Body of pancreas (tissue), 4 donors: ENCODE data around the gene RBMS1. TPM values are rescaled to one million over a fixed set of nuclear protein-coding genes. Genes with fewer than 3 reads are reported as not detected.

ENCODE experiments used
- ATAC-seq: fragments of 150-250 bp; one replicate; pipeline ENCODE4 v1.9.1; 2016
- DNase-seq, 4 donors: peaks; one replicate each; pipeline ENCODE4 v3.0.0-alpha.2; 2019
- H3K27ac ChIP-seq, 4 donors: fragments of 200-600 bp; sonication (generic); 1 replicate in 3 of 4; 2 replicates in 1 of 4; pipeline versions ENCODE4 v1.5.1 to v1.6.1; 2016 to 2019; ENCODE audit warnings: mild to moderate bottlenecking in 1 of 4, mixed read lengths in 1 of 4, moderate library complexity in 1 of 4
- H3K27me3 ChIP-seq, 2 donors: fragments of 200-600 bp; sonication (generic); one replicate each; pipeline ENCODE4 v1.6.0; 2016; ENCODE audit warnings: mild to moderate bottlenecking in 1 of 2
- H3K36me3 ChIP-seq, 2 donors: fragments of 200-600 bp; sonication (generic); replicated peaks in 1 of 2; 2 replicates each; pipeline ENCODE4 v1.5.1; 2016; ENCODE audit warnings: low read depth in 2 of 2; ENCODE audit not compliant: insufficient read depth in 1 of 2
- H3K4me1 ChIP-seq: fragments of 200-600 bp; sonication (generic); one replicate; pipeline ENCODE4 v1.6.0; 2016
- H3K4me3 ChIP-seq, 2 donors: fragments of 200-600 bp; sonication (generic); 1 replicate in 1 of 2; 2 replicates in 1 of 2; pipeline ENCODE4 v1.5.1; 2016 to 2019
- H3K9me3 ChIP-seq, 3 donors: fragments of 200-600 bp; sonication (generic); 1 replicate in 2 of 3; 2 replicates in 1 of 3; pipeline ENCODE4 v1.5.1; 2016
- POLR2A ChIP-seq, 3 donors: fragments of 450-650 bp; IDR thresholded peaks; one replicate each; pipeline ENCODE4 v1.6.1; 2016; ENCODE audit warnings: antibody characterized with exemption in 3 of 3, mild to moderate bottlenecking in 2 of 3
- WGBS, 2 donors: methylation state at CpG; one replicate each; pipeline ENCODE4 v1.1.5; 2017; 5-methylcytosine and 5-hydroxymethylcytosine counted together
- intact Hi-C: fragments of 100-400 bp; cut with DNase I; formaldehyde crosslinking; loops from one replicate; pipeline ENCODE4 v1.15.1; 2023
- total RNA-seq, 2 donors: library from RNA; depleted of rRNA; stranded (reverse); fragments of >200 nt; gene quantifications; one replicate each; pipeline ENCODE4 v1.1.0, GENCODE V29; 2016
- TF ChIP-seq, protein P1 (sequence below), 7 experiments: fragments of 450-650 bp in 4 of 7; fragments of 200-600 bp in 3 of 7; sonication (generic) in 3 of 7; IDR thresholded peaks; one replicate each; pipeline ENCODE4 v1.5.1; 2016 to 2019; ENCODE audit warnings: antibody characterized with exemption in 7 of 7

Gene RBMS1
- total RNA-seq, 2 donors from 2014 or later: 21.3 to 23.7 TPM

- intact Hi-C loops: no loop called here
- 12 to 14% methylated on average over 8 of the region's 8 CpGs for WGBS, 2 donors
- peak overlapping the region in 1 of 2 donors; percentile 97 for H3K4me3 ChIP-seq
- no peak for TF ChIP-seq POLR2A (IDR thresholded peaks at IDR 0.05)
- TF ChIP-seq, protein P1, sequence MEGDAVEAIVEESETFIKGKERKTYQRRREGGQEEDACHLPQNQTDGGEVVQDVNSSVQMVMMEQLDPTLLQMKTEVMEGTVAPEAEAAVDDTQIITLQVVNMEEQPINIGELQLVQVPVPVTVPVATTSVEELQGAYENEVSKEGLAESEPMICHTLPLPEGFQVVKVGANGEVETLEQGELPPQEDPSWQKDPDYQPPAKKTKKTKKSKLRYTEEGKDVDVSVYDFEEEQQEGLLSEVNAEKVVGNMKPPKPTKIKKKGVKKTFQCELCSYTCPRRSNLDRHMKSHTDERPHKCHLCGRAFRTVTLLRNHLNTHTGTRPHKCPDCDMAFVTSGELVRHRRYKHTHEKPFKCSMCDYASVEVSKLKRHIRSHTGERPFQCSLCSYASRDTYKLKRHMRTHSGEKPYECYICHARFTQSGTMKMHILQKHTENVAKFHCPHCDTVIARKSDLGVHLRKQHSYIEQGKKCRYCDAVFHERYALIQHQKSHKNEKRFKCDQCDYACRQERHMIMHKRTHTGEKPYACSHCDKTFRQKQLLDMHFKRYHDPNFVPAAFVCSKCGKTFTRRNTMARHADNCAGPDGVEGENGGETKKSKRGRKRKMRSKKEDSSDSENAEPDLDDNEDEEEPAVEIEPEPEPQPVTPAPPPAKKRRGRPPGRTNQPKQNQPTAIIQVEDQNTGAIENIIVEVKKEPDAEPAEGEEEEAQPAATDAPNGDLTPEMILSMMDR (IDR thresholded peaks at IDR 0.05): no peak
- H3K27me3 ChIP-seq: no peaks in the 10 kb centered on the region
- peak overlapping the region in 2 of 4 donors; percentile 86 to 88 for H3K27ac ChIP-seq
- DNase-seq (no peak), ATAC-seq (no peak)
- H3K9me3 ChIP-seq: no peaks in the 10 kb centered on the region
- H3K4me1 ChIP-seq: peaks cover 6% of the 10 kb centered on the region
- no peaks in the 10 kb centered on the region for H3K36me3 ChIP-seq
Observed at GRCh38 chr2:160494201-160494644, 616 bp upstream of the RBMS1 start.

DNA sequence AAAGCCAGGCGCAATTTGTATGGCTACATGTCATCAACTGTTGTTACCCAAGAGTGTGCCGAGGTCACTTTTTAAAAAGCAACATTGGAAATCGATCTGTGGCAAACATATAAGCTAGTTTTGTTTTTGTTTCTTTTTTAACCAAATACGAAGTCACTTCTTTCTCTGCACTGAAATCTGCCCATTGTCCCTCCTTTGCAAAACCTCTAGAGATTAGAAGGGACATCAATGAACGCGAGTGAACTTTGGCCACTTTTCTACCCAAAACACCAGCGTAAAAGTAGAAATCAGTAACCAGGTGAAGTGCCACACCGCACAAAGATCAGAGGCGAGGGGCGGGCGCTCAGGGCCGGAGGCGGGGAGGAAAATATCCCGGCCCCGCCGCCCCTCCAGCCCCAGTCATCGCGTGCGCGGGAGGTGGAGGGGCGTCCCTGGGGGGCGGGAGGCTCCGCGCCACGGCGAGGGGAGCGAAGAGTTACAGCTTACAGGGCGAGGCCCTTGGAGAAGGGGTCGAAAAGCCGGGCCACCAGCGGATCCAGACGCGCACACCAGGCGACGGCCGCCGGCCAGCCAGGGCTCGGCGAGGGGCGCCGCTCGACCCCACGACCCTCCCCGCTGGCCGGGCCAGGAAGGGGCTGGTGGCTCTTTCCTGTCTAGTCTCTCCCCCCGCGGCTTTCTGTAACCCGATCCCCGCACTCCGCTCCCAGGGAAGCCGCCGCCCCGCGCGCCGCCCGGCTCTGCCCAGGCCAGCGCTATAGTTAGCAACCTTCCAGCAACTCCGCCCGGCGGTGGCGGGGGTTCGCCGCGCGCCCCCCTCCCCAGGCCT, 993 bp downstream of the RBMS1 start:
- peak; percentile 63 to 75 (median 64) for DNase-seq
- H3K4me1 ChIP-seq: peaks cover 6% of the 10 kb centered on the region
- no peaks in the 10 kb centered on the region for H3K27me3 ChIP-seq
- no peaks in the 10 kb centered on the region for H3K9me3 ChIP-seq
- ATAC-seq: peak; percentile 79
- no peaks in the 10 kb centered on the region for H3K36me3 ChIP-seq
- H3K4me3 ChIP-seq: peak overlapping the region; percentile 74 to 97
- WGBS, 2 donors: 1 to 2% methylated on average over 21 to 59 of the region's 66 CpGs
- intact Hi-C loops: no loop called here
- TF ChIP-seq, protein P1 (IDR thresholded peaks at IDR 0.05): no peak
- peak; percentile 8 to 39 (median 28) for TF ChIP-seq POLR2A (IDR thresholded peaks at IDR 0.05)
- peak overlapping the region; percentile 72 to 88 (median 80) for H3K27ac ChIP-seq

DNA sequence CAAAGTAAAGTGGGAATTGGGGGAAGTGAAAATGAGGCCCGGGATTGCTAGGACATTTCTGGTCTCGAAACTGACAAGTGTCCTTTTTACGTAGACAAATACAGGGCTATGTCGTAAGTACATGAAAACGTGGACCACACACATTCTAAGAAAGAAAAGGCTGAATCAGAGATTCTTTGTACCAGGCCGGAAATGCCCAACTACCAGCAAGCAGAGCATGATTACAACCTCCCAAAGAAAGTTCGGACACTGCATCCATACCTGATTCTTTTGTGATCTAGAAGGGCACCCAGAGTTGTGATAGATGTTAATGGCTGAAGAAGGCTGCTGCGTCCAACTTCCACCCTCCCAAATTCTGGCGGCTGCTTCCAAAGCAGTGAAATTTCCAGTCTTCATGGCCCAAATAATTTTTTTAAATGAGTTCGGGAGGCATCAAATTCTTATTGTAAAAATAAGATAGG, 1.7 kb downstream of the RBMS1 start:
- Histone ChIP-seq H3K4me3 (peak overlapping the region in 1 of 2 donors; percentile 97), H3K27me3 (no peaks in the 10 kb centered on the region), H3K9me3 (no peaks in the 10 kb centered on the region), H3K27ac (peak overlapping the region in 3 of 4 donors; percentile 73 to 88 (median 86)), H3K4me1 (peaks cover 6% of the 10 kb centered on the region), H3K36me3 (no peaks in the 10 kb centered on the region)
- 45 to 56% methylated on average over 10 of the region's 10 CpGs for WGBS, 2 donors
- DNase-seq (no peak), ATAC-seq (no peak)
- TF ChIP-seq, protein P1 (IDR thresholded peaks at IDR 0.05): no peak
- TF ChIP-seq POLR2A (IDR thresholded peaks at IDR 0.05): no peak
- intact Hi-C loops: no loop called here

- no peak for TF ChIP-seq POLR2A (IDR thresholded peaks at IDR 0.05)
- TF ChIP-seq, protein P1 (IDR thresholded peaks at IDR 0.05): no peak
- no peak for ATAC-seq
- Histone ChIP-seq H3K27ac (no peak overlapping the region), H3K4me1 (peaks cover 6% of the 10 kb centered on the region), H3K36me3 (no peaks in the 10 kb centered on the region), H3K27me3 (no peaks in the 10 kb centered on the region), H3K4me3 (no peak overlapping the region), H3K9me3 (no peaks in the 10 kb centered on the region)
- DNase-seq: no peak
- WGBS, 2 donors: 78 to 82% methylated on average over 8 of the region's 8 CpGs
- intact Hi-C loops: no loop called here
Observed at GRCh38 chr2:160490733-160491685, 2.6 kb downstream of the RBMS1 start.
